Measurements from ENCODE around the gene NKD2.

Gene NKD2

DNA sequence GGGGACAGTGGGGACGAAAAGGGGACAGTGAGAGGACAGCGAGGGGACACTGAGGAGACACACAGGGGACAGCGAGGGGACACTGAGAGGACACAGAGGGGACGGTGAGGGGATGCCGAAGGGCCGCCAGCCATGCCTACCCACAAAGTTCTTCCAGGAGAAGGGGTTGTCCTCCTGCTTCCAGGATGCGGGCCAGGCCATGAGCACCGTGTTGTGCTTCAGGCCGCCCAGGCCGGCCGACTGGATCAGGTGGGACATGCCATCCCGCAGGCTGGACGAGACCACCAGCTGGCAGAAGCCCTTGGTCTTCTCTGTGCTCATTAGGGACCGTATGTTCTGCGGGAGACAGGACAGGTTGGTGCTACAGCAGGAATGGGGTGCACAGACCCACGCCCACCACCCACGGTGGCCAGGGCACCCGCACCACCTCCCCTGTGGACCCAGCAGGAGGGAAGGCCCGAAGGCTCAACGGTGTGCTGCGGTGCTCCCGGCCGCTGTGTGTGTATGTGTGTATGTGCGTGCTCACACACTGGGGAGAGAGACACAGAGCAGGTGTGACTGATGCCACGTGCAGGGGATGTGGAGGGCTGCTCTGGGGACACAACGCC, 56.6 kb downstream of the NKD2 start:
- Histone ChIP-seq H3K36me3 (replicated peaks) (no peaks in the 10 kb centered on the region), H3K4me3 (ENCODE audit: low read depth, low read length) (no peak overlapping the region), H3K27me3 (replicated peaks) (no peaks in the 10 kb centered on the region), H3K27ac (no peak overlapping the region)
- DNase-seq: no peak
- TF ChIP-seq, protein P1, sequence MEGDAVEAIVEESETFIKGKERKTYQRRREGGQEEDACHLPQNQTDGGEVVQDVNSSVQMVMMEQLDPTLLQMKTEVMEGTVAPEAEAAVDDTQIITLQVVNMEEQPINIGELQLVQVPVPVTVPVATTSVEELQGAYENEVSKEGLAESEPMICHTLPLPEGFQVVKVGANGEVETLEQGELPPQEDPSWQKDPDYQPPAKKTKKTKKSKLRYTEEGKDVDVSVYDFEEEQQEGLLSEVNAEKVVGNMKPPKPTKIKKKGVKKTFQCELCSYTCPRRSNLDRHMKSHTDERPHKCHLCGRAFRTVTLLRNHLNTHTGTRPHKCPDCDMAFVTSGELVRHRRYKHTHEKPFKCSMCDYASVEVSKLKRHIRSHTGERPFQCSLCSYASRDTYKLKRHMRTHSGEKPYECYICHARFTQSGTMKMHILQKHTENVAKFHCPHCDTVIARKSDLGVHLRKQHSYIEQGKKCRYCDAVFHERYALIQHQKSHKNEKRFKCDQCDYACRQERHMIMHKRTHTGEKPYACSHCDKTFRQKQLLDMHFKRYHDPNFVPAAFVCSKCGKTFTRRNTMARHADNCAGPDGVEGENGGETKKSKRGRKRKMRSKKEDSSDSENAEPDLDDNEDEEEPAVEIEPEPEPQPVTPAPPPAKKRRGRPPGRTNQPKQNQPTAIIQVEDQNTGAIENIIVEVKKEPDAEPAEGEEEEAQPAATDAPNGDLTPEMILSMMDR (IDR thresholded peaks at IDR 0.05; ENCODE audit: low read depth, low read length, missing control alignments): no peak
- in situ Hi-C loops (cut with HindIII; ENCODE audit: low pct_ligation_motif_present, low sequenced_read_pairs): no loop called here

DNA sequence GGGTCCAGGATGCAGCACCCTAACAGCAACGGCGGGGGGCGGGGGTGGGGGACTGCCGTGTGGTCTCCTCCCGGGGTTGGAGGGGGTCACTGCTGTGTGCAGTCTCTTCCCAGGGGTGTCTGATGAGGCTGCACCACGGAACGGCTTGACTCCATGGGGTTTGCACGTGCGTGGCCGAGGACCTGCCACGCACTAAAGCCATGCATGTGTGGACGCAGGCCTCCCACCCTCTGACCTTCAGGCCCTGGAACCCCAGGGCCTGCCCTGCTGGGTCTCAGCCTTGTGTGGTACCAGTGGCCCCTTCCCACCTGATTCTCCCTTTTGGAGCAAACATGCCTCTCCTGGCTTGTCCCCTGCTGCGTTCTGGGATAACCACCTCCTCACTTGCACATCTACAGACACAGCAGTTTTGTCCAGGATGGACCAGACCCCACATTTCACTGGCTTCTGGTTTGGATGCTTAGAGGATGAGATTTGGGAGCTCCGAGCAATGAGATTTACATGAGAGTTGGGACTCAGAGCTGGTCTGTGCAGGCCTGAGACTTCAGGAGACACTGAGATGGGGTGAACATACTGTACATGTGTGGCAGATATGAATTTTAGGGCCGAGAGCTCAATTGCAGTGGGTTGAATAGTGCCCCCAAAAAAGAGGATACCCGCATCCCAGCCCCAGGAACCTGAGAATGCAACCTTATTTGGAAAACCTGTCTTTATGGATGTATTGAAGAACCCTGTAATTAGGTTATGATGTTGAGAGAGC, 57.5 kb downstream of the NKD2 start:
- no peak for DNase-seq
- Histone ChIP-seq H3K27me3 (replicated peaks) (no peaks in the 10 kb centered on the region), H3K36me3 (replicated peaks) (no peaks in the 10 kb centered on the region), H3K4me3 (ENCODE audit: low read depth, low read length) (no peak overlapping the region), H3K27ac (no peak overlapping the region)
- in situ Hi-C loops (cut with HindIII; ENCODE audit: low pct_ligation_motif_present, low sequenced_read_pairs): no loop called here
- TF ChIP-seq, protein P1 (IDR thresholded peaks at IDR 0.05; ENCODE audit: low read depth, low read length, missing control alignments): no peak

DNA sequence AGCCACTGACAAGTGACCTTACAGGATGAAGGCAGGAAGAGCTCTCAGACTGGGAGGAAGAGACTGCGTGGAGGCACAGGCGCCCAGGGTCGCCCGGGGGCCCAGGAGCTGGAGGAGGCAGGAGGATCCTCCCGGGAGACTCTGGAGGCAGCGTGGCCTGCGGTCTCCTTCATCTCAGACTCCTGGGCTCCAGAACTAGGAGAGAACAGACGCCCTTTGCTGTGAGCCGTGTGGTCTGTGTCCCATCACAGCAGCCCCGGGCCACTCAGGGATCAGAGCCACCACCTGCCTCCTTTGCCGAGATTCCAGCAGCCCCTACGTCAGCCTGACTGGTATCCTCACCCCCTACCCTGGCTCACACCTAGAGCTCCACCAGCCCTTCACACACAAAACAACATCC, 58.1 kb downstream of the NKD2 start:
- DNase-seq: no peak
- Histone ChIP-seq H3K4me3 (ENCODE audit: low read depth, low read length) (no peak overlapping the region), H3K36me3 (replicated peaks) (no peaks in the 10 kb centered on the region), H3K27me3 (replicated peaks) (no peaks in the 10 kb centered on the region), H3K27ac (no peak overlapping the region)
- TF ChIP-seq, protein P1 (IDR thresholded peaks at IDR 0.05; ENCODE audit: low read depth, low read length, missing control alignments): no peak
- in situ Hi-C loops (cut with HindIII; ENCODE audit: low pct_ligation_motif_present, low sequenced_read_pairs): no loop called here

DNA sequence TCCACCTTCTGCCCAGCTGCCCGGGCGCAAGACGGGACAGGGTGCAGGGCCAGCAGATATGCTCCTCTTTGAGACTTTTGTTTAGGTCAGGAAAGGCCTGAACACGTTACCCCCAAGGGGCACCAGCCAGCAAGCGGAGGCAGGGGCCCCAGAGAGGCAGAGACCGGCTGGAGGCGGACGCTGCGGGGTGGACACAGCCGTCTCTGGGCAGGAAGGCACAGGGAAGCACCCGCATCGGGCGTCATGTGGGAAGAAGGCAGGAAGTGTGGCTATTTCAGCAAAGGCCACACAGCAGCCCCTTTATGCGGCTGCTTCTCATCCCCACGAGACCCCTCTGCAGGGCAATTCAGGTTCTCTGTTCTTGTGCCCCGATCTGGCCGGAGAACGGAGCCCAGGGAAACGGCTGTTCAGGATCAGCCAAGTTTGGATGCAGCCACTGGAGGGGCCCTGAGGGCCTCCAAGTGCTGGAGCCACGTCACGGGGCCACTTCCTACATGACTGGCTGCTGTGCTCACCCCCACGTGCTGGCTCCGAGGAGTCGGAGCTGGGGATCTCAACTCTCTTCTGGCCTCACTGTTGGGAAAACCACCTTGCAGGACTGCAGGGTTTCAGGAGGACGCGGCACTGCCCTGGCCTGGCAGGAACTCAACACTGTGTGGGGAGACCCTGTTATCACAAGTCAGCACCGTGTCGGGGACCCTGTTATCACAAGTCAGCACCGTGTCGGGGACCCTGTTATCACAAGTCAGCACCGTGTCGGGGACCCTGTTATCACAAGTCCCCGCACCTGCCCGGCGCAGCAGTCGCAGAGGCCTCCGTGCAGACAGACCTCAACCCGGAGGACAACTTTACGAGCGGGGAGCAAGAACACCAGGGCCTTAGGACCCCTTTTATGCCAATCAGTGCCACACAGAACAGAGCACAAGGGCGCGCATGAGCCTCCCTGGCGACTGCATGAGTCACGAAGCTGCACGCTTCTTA, 58.8 kb downstream of the NKD2 start:
- Histone ChIP-seq H3K4me3 (ENCODE audit: low read depth, low read length) (no peak overlapping the region), H3K27me3 (replicated peaks) (no peaks in the 10 kb centered on the region), H3K27ac (no peak overlapping the region), H3K36me3 (replicated peaks) (no peaks in the 10 kb centered on the region)
- TF ChIP-seq, protein P1 (IDR thresholded peaks at IDR 0.05; ENCODE audit: low read depth, low read length, missing control alignments): no peak
- in situ Hi-C loops (cut with HindIII; ENCODE audit: low pct_ligation_motif_present, low sequenced_read_pairs): no loop called here
- no peak for DNase-seq

DNA sequence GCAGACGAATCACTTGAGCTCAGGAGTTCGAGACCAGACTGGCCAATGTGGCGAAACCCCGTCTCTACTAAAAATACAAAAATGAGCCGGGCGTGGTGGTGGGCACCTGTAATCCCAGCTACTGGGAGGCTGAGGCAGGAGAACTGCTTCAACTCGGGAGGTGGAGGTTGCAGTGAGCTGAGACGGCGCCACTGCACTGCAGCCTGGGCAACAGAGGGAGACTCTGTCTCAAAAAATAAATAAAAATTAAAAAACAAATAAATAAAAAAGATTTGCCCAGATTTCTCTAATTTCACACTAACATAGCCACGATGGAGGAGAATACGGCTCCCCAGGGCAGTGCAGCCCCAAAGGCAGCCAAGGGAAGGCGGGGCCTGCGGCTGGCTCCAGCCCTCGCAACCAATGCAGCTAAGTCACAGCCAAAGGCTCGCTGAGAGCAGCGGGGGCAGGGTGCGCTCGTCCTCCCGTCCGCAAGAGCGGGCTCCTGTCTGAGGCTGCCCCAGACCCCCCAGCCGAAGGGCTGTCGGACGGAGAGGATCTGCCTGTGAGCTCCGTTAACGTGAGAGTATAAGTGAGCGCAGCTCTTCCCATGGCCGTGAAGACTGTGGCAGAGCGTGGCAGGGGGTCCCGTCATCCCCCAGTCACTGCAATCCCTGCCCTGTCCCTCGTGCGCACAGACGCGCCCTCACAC, 59.7 kb downstream of the NKD2 start:
- no peak for DNase-seq
- in situ Hi-C loops (cut with HindIII; ENCODE audit: low pct_ligation_motif_present, low sequenced_read_pairs): no loop called here
- TF ChIP-seq, protein P1 (IDR thresholded peaks at IDR 0.05; ENCODE audit: low read depth, low read length, missing control alignments): no peak
- no peaks in the 10 kb centered on the region for H3K27me3 ChIP-seq (replicated peaks)
- H3K36me3 ChIP-seq (replicated peaks): no peaks in the 10 kb centered on the region
- no peak overlapping the region for H3K4me3 ChIP-seq (ENCODE audit: low read depth, low read length)
- no peak overlapping the region for H3K27ac ChIP-seq
